IMR-90 (cell line): ENCODE measurements around the gene MGAT4A.

Source experiments
- BHLHE40 ChIP-seq: fragments of 150-350 bp; IDR thresholded peaks from 2 replicates; pipeline ENCODE4 v1.6.1; 2016; ENCODE audit warnings: mild to moderate bottlenecking, low read depth, low read length
- CEBPB ChIP-seq: IDR thresholded peaks from 2 replicates; pipeline ENCODE4 v1.6.1; 2012; ENCODE audit warnings: low read depth, low read length, improper control_type of control experiment
- FOS ChIP-seq: fragments of 150-350 bp; IDR thresholded peaks from 2 replicates; pipeline ENCODE4 v1.6.1; 2016; ENCODE audit warnings: low read depth, low read length
- MAZ ChIP-seq: IDR thresholded peaks from 2 replicates; pipeline ENCODE4 v1.6.1; 2012; ENCODE audit warnings: low read depth, mild to moderate bottlenecking, low read length, improper control_type of control experiment, moderate library complexity, borderline replicate concordance
- MXI1 ChIP-seq: IDR thresholded peaks from 2 replicates; pipeline ENCODE4 v1.6.1; 2012; ENCODE audit warnings: low read depth, mild to moderate bottlenecking, low read length, moderate library complexity, borderline replicate concordance
- POLR2A ChIP-seq: IDR thresholded peaks from 2 replicates; pipeline ENCODE4 v1.6.1; 2012; ENCODE audit warnings: mild to moderate bottlenecking, low read depth, low read length
- RAD21 ChIP-seq: IDR thresholded peaks from 2 replicates; pipeline ENCODE4 v1.6.1; 2012; ENCODE audit warnings: low read length, improper control_type of control experiment
- RFX5 ChIP-seq: IDR thresholded peaks from 2 replicates; pipeline ENCODE4 v1.8.0; 2012; ENCODE audit warnings: low read depth, mild to moderate bottlenecking, low read length, moderate library complexity
- SMC3 ChIP-seq: fragments of 150-350 bp; IDR thresholded peaks from 2 replicates; pipeline ENCODE4 v1.6.1; 2016; ENCODE audit warnings: low read depth, mild to moderate bottlenecking, antibody characterized with exemption, low read length, moderate library complexity
- TF ChIP-seq, protein P1 (sequence below): conservative IDR thresholded peaks from 2 replicates; pipeline ENCODE4 v1.5.1; 2012; ENCODE audit warnings: mild to moderate bottlenecking, low read depth, low read length, improper control_type of control experiment
- TF ChIP-seq, protein P2 (sequence below): fragments of 150-350 bp; IDR thresholded peaks from 2 replicates; pipeline ENCODE4 v1.6.1; 2016; ENCODE audit warnings: low read depth, mild to moderate bottlenecking, low read length, moderate library complexity, borderline replicate concordance
- TF ChIP-seq, protein P3 (sequence below): fragments of 150-350 bp; IDR thresholded peaks from 2 replicates; pipeline ENCODE4 v1.6.1; 2017; ENCODE audit warnings: mild to moderate bottlenecking, antibody characterized with exemption, low read length, low read depth

DNA sequence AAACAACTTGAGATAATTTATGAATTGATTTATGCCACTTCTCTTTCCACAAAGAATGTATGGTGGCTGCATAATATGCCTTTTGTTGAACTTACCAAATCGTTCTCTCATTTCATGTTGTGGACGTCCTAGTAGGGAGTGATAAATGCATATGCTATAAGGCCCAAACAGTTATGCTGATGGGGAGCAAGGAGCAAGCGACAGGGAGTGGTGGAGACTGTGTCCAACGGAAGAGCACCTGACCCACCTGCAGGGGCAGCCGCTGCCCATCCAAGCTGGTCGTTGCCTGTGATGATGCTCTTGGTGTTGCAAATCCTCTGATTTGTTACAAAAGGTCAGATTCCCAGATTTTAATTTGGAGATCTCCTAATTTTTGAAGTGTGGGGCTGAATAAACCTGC is 31.0 kb upstream of the MGAT4A start:
- TF ChIP-seq, protein P1, sequence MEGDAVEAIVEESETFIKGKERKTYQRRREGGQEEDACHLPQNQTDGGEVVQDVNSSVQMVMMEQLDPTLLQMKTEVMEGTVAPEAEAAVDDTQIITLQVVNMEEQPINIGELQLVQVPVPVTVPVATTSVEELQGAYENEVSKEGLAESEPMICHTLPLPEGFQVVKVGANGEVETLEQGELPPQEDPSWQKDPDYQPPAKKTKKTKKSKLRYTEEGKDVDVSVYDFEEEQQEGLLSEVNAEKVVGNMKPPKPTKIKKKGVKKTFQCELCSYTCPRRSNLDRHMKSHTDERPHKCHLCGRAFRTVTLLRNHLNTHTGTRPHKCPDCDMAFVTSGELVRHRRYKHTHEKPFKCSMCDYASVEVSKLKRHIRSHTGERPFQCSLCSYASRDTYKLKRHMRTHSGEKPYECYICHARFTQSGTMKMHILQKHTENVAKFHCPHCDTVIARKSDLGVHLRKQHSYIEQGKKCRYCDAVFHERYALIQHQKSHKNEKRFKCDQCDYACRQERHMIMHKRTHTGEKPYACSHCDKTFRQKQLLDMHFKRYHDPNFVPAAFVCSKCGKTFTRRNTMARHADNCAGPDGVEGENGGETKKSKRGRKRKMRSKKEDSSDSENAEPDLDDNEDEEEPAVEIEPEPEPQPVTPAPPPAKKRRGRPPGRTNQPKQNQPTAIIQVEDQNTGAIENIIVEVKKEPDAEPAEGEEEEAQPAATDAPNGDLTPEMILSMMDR = no peak
- TF ChIP-seq FOS (no peak), BHLHE40 (no peak), POLR2A (no peak), RAD21 (no peak), CEBPB (no peak), SMC3 (no peak), MAZ (no peak), RFX5 (no peak), MXI1 (no peak)
- TF ChIP-seq, protein P2, sequence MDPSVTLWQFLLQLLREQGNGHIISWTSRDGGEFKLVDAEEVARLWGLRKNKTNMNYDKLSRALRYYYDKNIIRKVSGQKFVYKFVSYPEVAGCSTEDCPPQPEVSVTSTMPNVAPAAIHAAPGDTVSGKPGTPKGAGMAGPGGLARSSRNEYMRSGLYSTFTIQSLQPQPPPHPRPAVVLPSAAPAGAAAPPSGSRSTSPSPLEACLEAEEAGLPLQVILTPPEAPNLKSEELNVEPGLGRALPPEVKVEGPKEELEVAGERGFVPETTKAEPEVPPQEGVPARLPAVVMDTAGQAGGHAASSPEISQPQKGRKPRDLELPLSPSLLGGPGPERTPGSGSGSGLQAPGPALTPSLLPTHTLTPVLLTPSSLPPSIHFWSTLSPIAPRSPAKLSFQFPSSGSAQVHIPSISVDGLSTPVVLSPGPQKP = no peak
- TF ChIP-seq, protein P3, sequence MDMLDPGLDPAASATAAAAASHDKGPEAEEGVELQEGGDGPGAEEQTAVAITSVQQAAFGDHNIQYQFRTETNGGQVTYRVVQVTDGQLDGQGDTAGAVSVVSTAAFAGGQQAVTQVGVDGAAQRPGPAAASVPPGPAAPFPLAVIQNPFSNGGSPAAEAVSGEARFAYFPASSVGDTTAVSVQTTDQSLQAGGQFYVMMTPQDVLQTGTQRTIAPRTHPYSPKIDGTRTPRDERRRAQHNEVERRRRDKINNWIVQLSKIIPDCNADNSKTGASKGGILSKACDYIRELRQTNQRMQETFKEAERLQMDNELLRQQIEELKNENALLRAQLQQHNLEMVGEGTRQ = no peak
